ENCODE measurements around the gene PJA1.

Gene PJA1

DNA sequence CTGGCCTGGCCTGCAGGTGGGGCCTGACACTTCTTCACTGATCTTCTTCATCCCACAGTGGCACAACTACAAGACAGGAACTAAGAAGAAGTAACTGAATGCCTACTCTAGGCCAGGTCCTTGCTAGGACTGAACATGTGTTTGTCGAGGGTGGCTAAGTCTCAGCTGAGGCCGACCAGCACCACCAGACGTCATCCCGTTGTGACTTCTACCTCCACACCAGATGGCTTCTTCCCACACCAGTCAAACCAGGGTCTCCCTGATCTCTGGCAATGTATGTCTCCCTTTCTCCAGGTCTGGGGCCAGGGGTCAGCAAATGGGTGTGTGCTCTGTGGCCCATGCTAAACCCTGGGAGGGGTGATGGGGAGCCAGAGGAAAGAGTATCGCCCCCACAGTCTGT is 40.2 kb downstream of the PJA1 start:
- H3K79me2 ChIP-seq (ENCODE audit: control insufficient read depth, low read length), result no peaks in the 10 kb centered on the region
- no peak overlapping the region for H3K27ac ChIP-seq (ENCODE audit: low read depth, low read length)
- H3K27me3 ChIP-seq (ENCODE audit: control insufficient read depth, low read length), result no peaks in the 10 kb centered on the region
- no peaks in the 10 kb centered on the region for H3K9me3 ChIP-seq (ENCODE audit: control insufficient read depth, insufficient read depth, low read length)
- H3K4me3 ChIP-seq (ENCODE audit: low read length), result no peak overlapping the region
- no peaks in the 10 kb centered on the region for H3F3A ChIP-seq (ENCODE audit: control insufficient read depth, insufficient read depth)
- H3K36me3 ChIP-seq (ENCODE audit: control insufficient read depth, low read length), result no peaks in the 10 kb centered on the region
- no peak for TF ChIP-seq EZH2phosphoT487 (IDR thresholded peaks at IDR 0.05; ENCODE audit: borderline replicate concordance, low read length)
- TF ChIP-seq CTCF (IDR thresholded peaks at IDR 0.05; ENCODE audit: low read depth, low read length, poor library complexity, severe bottlenecking), result no peak
- H3K4me2 ChIP-seq (ENCODE audit: low read length), result no peak overlapping the region
- no peaks in the 10 kb centered on the region for H4K20me1 ChIP-seq (ENCODE audit: control insufficient read depth, insufficient read depth, low read depth, low read length)
- H3K4me1 ChIP-seq (ENCODE audit: control insufficient read depth, low read length), result no peaks in the 10 kb centered on the region
- no peaks in the 10 kb centered on the region for H3K9me2 ChIP-seq (replicated peaks; ENCODE audit: control insufficient read depth, low read length)

GRCh38 chrX:69124108-69124507 is 41.1 kb downstream of the PJA1 start:
- Histone ChIP-seq H3K27ac (ENCODE audit: low read depth, low read length) (no peak overlapping the region), H3K79me2 (ENCODE audit: control insufficient read depth, low read length) (no peaks in the 10 kb centered on the region), H3K9me2 (replicated peaks; ENCODE audit: control insufficient read depth, low read length) (no peaks in the 10 kb centered on the region), H3K4me1 (ENCODE audit: control insufficient read depth, low read length) (no peaks in the 10 kb centered on the region), H3K4me2 (ENCODE audit: low read length) (no peak overlapping the region), H3K9me3 (ENCODE audit: control insufficient read depth, insufficient read depth, low read length) (no peaks in the 10 kb centered on the region), H3K27me3 (ENCODE audit: control insufficient read depth, low read length) (no peaks in the 10 kb centered on the region), H4K20me1 (ENCODE audit: control insufficient read depth, insufficient read depth, low read depth, low read length) (no peaks in the 10 kb centered on the region), H3K36me3 (ENCODE audit: control insufficient read depth, low read length) (no peaks in the 10 kb centered on the region), H3K4me3 (ENCODE audit: low read length) (no peak overlapping the region), H3F3A (ENCODE audit: control insufficient read depth, insufficient read depth) (no peaks in the 10 kb centered on the region)
- TF ChIP-seq CTCF (IDR thresholded peaks at IDR 0.05; ENCODE audit: low read depth, low read length, poor library complexity, severe bottlenecking) (no peak), EZH2phosphoT487 (IDR thresholded peaks at IDR 0.05; ENCODE audit: borderline replicate concordance, low read length) (no peak)

- H3K4me2 ChIP-seq (ENCODE audit: low read length), result no peak overlapping the region
- no peaks in the 10 kb centered on the region for H3K9me3 ChIP-seq (ENCODE audit: control insufficient read depth, insufficient read depth, low read length)
- no peaks in the 10 kb centered on the region for H3K4me1 ChIP-seq (ENCODE audit: control insufficient read depth, low read length)
- no peak for TF ChIP-seq CTCF (IDR thresholded peaks at IDR 0.05; ENCODE audit: low read depth, low read length, poor library complexity, severe bottlenecking)
- TF ChIP-seq EZH2phosphoT487 (IDR thresholded peaks at IDR 0.05; ENCODE audit: borderline replicate concordance, low read length), result no peak
- no peaks in the 10 kb centered on the region for H3K27me3 ChIP-seq (ENCODE audit: control insufficient read depth, low read length)
- H3F3A ChIP-seq (ENCODE audit: control insufficient read depth, insufficient read depth), result no peaks in the 10 kb centered on the region
- no peaks in the 10 kb centered on the region for H3K36me3 ChIP-seq (ENCODE audit: control insufficient read depth, low read length)
- H3K79me2 ChIP-seq (ENCODE audit: control insufficient read depth, low read length), result no peaks in the 10 kb centered on the region
- no peak overlapping the region for H3K4me3 ChIP-seq (ENCODE audit: low read length)
- no peaks in the 10 kb centered on the region for H4K20me1 ChIP-seq (ENCODE audit: control insufficient read depth, insufficient read depth, low read depth, low read length)
- no peak overlapping the region for H3K27ac ChIP-seq (ENCODE audit: low read depth, low read length)
- no peaks in the 10 kb centered on the region for H3K9me2 ChIP-seq (replicated peaks; ENCODE audit: control insufficient read depth, low read length)
Measured at GRCh38 chrX:69123481-69123880, 41.8 kb downstream of the PJA1 start.
